ELF-1 (cell line): ENCODE measurements around the gene ENDOU.
"Not testable (repeated sequence)": the region's sequence is repeated elsewhere in the genome, so short reads cannot be mapped to it uniquely, and the experiment has no call there.

Source experiments
- DNase-seq: peaks from one replicate; pipeline ENCODE4 v3.0.0-alpha.2; 2016; ENCODE audit warnings: low read depth, low spot score

Gene ENDOU

DNA sequence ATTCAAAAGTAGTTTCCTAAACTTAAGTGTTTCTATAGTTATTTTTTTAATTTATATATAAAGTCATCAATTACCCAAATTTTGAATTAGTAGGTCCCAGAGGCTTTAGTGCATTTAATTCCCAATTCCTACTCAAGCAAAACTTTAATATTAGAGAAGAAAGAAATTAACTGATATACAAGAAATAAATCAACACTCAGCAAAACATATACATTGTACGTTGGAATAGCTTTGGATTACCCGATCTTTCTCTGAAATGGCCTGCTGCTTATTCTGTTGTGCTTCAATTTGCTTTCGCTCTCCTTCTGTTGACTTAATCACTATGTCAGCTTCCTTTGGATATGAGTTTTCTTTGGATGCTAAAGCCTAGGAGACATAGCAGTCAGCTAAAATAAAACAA, 37.7 kb downstream of the ENDOU start:
- no peak for DNase-seq

DNA sequence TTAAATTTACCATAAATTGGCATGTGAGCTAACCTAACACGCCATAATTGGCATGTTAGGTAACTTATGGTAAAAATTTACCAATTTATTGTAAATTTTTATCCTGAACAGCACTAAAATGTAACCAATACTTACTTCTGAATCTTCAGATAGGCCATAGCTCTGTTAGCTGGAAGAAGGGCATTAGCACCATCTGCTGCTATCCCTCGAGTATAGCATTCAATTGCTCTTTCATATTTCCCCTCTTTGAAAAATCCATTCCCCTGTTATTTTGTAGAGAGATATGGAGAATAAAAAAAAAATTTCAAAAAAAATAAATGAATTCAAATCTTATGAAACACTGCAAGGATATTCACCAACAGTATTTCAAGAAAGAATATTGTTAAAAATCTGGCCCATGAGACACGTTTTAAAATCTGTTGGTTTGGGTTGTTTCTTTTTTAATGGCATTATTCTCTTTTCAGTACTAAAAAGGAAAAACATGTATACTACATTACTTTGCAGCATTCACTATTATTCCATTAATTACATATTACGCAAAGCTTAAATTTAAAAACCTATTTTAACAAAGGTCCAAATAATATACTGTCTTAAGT, 38.5 kb downstream of the ENDOU start:
- no peak for DNase-seq

DNA sequence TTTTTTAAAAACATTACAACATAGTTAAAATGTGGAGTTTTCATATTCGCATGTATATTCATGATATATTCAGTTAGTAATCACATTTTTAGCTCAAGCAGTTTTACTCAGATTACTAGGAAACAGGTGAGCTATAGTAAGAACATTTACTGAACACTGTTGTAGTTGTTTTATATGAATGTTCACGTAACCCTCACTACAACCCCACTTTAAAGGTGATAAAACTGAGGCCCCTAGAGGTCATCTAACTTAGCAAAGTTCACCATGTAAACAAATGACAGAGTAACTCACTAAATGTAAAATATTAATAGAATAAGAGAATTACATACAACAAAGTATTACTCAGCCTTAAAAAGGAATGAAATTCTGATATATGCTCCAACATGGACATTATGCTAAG, 45.5 kb downstream of the ENDOU start:
- DNase-seq = no peak

DNA sequence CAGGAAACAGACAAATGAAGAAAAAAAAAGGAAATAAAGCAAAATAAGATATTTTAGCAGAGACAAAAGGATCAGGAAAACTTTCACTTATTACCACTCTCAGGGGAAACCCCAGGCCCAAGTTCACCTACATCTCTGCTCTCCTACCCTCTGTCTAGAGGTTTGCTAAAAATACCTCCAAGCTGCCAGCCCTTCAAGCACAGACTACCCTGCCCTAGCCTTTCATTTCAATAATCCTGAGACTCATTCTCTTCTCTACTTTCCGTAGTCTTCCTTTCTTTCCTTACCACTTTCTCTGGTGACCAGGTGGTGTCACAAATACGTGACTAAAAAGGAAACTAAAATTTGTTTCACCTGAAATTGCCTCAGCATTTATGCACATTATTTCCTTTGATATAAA, 53.2 kb downstream of the ENDOU start:
- no peak for DNase-seq

DNA sequence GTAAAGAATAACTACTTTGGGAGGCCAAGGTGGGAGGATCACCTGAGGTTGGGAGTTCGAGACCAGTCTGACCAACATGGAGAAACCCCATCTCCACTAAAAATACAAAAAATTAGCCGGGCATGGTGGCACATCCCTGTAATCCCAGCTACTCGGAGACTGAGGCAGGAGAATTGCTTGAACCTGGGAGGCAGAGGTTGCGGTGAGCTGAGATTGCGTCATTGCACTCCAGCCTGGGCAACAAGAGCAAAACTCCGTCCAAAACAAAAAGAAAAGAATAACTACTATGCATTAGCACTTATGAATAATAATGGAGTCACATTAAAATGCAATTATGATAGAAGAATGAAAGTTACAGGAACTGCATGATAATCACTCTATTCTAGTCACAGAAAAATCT, 57.4 kb downstream of the ENDOU start:
- DNase-seq = not testable (repeated sequence)
